Suppressor macrophage (primary cell): Measurements from ENCODE around the gene ZMIZ1.

ENCODE experiments used
- DNase-seq, 4 experiments: peaks; one replicate each; pipeline ENCODE4 v3.0.0-alpha.2; 2020 to 2022

The ZMIZ1 gene

DNA sequence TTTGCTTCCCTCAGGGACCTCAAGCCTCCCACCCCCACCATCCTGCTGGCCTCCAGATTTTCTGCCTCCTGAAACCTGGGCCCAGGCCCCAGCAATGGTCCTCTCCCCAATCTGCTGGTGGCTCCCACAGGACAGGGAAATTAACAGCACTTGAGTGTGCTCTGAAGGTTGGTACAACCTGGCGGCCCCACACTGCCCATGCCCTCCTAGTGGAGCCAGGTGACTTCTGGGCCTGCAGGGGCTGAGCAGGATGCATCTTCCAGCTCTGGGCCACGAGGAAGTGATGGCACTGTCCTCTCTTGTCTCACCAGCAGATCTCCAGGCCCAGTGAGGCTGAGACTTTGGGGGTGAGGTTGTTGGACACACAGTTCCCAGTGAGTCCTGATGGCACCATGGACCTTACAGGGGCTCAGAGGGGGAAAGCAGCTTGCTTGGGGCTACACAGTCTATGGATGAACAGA, 3.6 kb upstream of the ZMIZ1 start:
- DNase-seq = no peak

- DNase-seq = no peak
These were observed 2.9 kb upstream of the ZMIZ1 start for GRCh38 chr10:79065853-79066252.

GRCh38 chr10:79066411-79067240, 2.1 kb upstream of the ZMIZ1 start:
- DNase-seq = peak; percentile 23 to 65 (median 60)

DNA sequence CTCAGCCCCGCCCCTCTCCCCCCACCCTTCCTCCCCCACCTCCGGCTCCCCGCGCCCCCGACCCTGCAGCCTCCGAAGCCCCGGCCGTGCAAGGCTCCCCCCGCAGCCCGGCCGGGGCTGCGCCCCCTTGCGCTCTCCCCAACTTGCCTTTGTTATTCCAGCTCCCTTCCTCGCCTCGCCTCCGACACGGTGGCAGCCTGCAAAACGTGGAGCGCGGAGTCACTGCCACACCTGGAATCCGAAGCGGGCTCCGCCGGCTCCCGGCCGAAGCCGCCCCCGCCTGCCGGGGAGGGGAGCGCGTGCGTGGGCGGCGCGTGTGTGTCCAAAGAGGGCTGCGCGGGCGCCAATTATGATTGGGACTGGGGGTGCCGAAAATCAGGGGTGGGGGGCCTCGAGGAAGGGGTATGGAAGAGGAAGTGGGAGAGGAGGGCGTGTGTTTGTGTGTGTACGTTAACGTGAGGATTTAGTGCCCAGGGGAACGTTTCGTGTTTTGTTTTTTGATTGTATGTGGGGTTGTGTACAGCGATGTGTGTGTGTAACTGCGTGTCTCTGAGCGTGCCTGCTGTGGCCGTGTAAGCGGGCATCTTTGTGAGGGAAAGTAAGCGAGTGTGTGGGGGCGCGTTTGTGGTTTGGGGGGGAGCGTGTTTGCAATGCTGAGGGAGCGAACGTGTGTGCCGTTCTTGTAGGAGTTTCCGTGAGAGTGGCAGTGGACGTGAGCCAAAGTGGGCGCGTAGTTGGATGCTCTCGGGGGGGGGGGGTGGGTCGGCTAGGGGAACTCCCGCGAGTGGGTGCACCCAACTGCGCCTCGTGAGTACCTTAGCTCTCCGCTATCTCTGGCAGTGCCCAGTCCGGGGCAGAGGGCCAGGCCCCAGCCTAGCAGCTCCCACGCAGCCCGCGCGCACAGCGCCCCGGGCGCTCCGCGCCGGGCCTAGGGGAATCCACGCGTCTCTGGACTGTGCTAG, 1.2 kb upstream of the ZMIZ1 start:
- peak; percentile 77 to 92 (median 87) for DNase-seq

DNA sequence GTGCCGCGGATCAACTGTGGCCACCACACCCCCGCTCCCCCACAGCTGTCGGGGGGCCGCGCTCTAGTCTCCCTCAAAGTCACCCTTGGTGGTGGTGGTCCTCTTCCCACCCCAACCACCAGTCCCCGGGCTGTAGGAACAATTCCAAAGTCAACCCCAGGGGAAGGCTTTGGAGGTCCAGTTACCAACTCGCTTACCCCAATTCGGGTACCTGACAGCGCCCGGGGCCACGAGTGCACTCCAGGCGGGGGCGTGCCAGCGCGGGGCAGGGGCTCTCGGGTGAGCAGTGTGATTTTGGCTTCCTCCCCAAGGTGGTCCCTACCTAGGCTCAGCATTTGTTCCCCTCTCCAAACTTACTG, 584 bp upstream of the ZMIZ1 start:
- peak; percentile 35 to 56 (median 46) for DNase-seq

- DNase-seq = peak; percentile 73 to 87 (median 80)
These were observed 737 bp downstream of the ZMIZ1 start for GRCh38 chr10:79069325-79070080.

GRCh38 chr10:79070081-79070605, 1.4 kb downstream of the ZMIZ1 start:
- DNase-seq = no peak

DNA sequence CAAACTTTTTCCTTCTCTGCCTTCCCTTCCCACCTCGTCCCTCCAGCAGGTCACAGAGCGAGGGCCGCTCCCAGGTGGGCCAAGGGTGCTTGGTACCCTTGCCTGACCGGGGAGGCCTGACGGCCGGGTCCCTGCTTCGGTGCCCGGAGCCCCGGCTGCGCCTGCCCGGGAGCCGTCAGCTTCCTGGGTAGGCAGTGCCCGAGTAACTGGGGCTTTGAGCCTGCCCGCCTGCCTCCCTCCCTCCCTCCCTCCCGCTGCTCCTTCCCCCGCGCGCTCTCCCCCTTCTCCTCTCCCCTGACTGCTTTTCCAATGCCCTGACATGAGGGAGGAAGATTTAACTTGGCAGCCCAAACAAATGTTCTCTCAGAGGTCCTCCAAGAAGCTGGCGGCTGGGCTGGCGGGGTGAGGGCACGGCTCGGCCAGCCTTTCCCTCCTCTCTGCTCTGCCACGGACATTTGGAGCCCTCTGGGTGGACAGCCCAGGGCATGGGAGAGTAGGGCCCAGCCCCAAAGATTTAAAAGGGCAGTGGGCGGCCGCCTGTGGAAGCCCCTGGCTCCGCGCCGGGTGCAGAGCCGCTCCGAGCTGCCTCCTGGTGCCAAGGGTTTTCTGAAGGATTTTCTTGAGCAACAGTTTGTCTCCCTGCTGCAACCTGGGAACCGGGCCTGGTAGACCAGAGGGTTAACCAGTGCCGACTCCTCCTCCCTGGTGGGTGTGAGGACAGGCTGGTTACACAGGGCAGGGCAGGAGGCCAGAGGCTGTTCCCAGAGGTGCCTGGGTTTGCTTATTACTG, 2.0 kb downstream of the ZMIZ1 start:
- peak; percentile 82 to 91 (median 88) for DNase-seq

GRCh38 chr10:79071396-79071923, 2.7 kb downstream of the ZMIZ1 start:
- DNase-seq = no peak

DNA sequence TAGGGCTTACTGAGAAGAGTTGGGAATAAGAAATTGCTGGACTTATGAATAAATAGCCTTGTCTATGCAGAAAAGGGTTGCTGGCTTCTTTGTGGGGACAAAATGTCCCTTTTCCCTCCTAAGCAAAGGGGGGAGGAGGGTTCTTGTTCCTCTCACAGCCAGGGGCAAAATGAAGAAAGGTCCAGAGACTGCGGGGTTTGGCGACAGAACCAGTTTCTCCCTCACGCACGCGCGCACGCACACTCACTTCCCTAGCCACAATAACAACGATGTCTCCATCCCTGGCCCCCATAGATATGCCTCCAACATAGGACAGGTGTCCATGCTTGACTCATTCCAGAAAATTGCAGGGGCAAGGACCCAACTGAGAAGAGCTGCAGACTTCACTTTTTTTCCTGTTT, 3.3 kb downstream of the ZMIZ1 start:
- DNase-seq = peak in 2 of 4 experiments; percentile 47 to 66

- peak; percentile 24 to 56 (median 48) for DNase-seq
These were observed 4.4 kb downstream of the ZMIZ1 start for GRCh38 chr10:79072994-79073645.

GRCh38 chr10:79073784-79074432, 5.1 kb downstream of the ZMIZ1 start:
- peak; percentile 53 to 71 (median 54) for DNase-seq

GRCh38 chr10:79074732-79075131, 6.0 kb downstream of the ZMIZ1 start:
- no peak for DNase-seq

DNA sequence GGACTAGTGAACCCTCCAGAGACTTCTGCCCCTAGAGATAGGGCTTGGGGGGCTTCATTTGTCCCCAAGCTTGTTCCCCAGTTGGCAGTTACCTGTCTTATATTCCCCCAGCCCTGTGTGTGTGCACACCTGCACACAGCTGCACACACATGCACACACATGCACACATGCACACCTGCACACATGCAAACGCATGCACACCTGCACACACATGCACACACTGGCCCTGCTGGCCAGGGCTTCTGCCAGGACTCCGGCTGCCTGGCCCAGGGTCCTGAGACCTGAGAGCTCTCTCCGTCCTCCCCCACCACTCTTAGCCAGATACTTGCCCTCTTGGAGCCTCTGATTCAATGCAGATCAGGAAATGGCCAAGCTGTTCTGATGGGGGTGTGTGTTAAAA, 6.7 kb downstream of the ZMIZ1 start:
- no peak for DNase-seq

DNA sequence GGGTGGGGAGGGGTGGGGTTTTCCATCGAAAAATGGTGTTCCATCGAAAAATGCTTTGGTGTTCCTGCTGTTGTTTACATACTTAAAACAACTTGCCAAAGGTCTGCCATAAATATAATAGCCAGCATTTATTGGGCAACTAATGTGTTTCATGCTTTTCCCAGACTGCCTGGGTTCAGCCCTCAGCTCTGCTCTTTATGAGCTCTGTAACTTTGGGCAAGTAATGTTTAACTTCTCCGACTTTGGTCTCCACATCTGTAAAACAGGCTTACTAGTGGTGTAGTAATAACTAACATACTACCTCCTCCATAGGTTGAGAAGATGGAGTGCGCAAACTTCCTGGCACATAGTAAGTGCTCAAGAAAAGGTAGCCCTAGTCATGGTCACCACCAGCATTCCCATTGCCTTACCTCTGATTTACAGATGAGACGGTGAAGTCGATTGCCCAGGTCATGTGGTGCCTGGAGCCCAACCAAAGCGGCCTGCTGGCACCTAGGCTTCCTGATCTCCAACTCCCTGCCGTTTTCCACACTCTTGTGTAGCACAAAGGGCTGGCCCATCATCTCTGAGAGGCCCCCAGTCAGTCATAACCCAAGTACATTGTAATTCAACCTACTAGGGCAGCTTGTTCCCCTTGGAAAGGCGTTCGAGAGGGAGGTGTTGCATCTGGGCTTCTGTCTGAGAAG, 8.9 kb downstream of the ZMIZ1 start:
- DNase-seq = no peak

- no peak for DNase-seq
These were observed 9.7 kb downstream of the ZMIZ1 start for GRCh38 chr10:79078367-79079053.

DNA sequence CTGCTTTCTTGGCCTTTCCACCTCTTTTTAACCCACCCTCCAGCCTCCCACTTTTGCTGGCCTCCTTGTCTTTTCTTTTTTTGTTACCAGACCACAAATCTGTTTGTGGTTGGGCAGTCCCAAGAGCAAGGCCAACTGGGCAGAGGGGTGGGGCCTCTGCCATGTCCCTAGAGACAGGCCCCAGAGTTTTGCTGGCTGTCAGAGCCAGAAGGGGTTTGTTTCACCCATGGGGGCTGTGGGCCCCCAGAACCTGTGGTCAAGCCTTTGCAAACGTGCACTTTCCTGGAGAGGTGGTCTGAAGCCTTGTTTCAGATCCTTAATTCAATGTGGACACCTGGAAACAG, 10.3 kb downstream of the ZMIZ1 start:
- DNase-seq = no peak

- peak in 3 of 4 experiments; percentile 51 to 67 (median 58) for DNase-seq
These were observed 11.0 kb downstream of the ZMIZ1 start for GRCh38 chr10:79079490-79080355.
